NCI-H2196 treated with DMSO at 0.1 percent for 48 hours (cell line): ENCODE measurements around the gene EIF2A.

Experiments used
- DNase-seq: peaks from one replicate; lab custom pipeline; 2025; ENCODE audit not compliant: unreplicated experiment; lab: John Stamatoyannopoulos, UW

EIF2A gene

GRCh38 chr3:150543128-150543527, 3.5 kb upstream of the EIF2A start:
- DNase-seq, result no peak

- DNase-seq, result no peak
Measured at GRCh38 chr3:150543531-150543930, 3.1 kb upstream of the EIF2A start.

DNA sequence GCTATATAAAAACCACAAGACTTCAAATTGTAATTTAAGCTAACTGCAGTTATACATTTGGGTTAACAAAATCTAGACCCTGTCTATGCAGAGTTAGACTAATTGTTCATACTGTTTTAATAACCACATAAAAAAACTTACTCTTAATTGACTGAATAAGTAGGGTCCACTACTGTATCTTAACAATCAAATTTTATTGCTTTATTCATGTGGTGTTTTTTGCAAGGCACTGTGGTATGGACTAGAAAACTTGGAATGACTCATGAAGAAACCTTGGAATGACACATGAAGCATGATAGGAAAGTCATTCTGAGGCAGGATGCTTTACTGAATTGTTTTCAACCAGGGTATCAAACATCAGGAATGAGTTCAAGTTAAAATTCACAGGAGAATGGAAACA, 2.5 kb upstream of the EIF2A start:
- DNase-seq, result no peak

DNA sequence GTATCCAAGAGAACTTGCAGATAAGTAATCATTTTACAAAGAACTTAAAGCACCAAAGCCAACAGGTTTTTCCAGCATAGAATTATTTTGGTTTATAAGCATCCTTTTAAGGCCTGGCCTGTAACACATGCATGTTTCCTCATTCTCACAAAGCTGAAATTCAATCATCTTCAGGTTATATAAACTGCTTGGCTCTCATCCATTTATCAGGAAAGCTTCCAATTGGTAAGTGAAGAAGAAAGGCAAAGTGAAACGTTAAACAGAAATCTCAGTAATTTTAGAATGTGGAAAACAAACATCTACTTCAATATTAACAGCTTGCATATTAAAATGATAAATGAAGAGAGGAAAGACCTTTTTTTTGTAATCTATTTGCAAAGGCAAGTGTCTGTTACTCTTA, 1.9 kb upstream of the EIF2A start:
- no peak for DNase-seq

DNA sequence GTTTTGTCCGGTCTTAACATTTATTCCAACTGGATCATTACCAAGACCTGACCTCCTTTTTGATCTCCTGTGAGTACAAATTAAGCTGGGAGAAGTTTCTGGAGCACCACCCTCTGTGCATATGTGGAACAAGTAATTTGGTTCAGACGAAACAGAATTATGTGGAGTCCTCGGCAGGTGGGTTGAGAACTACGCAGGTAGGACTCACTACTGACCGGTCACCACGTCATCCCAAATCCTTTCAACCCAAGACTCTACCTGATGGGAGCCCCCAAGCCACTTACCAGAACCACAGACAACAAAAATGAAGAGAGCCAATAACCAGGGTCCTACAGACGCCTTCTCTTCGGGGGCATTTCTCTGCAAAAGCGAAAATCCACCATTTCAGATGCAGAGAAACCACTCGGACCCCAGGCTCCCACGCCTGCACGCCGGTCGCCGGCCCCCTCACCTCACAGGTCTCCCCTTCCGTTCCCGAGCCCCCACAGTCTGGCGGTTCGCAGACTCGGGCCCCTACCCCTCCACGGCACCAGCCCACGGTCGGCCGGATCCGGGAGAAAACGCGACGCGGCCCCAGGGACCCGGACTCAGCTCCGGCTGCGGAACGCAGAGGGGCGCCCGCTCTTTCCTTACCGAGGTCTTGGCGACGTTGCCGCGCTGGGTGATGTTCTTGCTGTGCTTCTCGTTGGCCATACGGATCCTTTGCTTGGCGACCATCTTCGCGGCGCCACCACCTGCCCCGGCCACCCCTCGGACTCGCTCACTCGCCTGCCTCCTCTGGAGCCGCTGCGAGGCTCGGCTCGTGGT, 965 bp upstream of the EIF2A start:
- DNase-seq, result no peak

- no peak for DNase-seq
Measured at GRCh38 chr3:150547045-150547741, 606 bp downstream of the EIF2A start.

DNA sequence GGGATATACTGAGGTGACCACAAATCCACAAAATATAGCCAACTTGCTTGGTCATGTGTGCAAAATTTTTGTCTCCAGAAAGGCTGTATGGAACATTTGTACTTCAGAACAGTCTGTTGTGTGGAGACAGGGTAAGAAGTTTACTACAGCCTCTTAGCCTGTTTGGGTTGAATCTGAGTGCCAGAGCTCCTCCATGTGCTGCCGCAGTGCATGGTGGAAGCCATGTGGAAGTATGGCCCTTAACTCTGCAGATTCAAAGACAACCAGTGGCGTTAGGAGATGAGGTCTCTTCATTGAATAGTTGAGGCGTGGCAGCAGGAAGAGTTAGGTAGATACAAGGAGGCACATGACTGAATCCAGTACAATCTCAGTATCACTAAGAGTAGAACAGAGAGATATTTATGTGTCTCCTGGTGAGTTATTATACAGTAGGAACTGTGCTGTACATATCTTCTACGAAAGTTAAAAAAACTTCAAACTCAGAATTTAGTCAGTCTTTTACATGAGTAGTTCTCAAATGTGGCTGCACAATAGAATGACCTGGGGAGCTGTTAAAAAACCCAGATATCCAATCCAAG, 9.4 kb downstream of the EIF2A start:
- no peak for DNase-seq

DNA sequence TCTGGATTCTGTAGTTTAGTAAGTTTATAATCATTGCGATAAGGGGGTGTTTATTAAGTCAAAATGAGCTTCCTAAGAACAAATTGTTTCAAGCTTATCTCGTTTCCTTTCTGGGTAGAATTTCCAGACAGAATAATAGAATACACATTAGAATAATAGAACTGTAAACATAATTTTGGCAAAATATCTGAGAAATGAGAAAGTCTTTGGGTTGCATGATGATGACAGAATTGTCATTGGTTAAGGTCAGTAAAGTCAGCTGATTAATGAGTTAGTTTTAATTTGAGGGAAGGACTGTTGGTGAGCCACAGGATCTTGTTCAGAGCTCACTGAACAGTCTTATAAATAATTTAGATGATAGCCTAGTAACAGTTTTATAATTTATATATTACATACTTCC, 10.2 kb downstream of the EIF2A start:
- DNase-seq, result no peak

GRCh38 chr3:150557725-150558124, 11.1 kb downstream of the EIF2A start:
- no peak for DNase-seq

DNA sequence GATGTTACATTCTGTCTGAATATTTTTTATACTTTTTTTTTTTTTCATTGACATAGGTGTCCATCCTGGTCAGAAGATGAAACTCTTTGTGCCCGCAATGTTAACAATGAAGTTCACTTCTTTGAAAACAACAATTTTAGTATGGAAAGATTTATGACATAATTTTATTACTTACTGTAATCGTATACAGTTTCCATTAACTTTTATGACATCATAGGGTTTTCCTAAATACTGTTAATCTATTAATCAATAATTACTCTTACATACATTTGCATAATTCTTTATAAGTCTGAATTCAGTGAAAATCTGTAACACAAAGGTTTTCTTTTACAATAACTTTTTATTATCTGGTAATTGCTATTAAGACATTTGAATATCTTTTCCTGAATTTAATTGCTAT, 17.7 kb downstream of the EIF2A start:
- no peak for DNase-seq

GRCh38 chr3:150567328-150567727, 20.7 kb downstream of the EIF2A start:
- DNase-seq, result no peak

- no peak for DNase-seq
Measured at GRCh38 chr3:150577855-150578254, 31.3 kb downstream of the EIF2A start.

DNA sequence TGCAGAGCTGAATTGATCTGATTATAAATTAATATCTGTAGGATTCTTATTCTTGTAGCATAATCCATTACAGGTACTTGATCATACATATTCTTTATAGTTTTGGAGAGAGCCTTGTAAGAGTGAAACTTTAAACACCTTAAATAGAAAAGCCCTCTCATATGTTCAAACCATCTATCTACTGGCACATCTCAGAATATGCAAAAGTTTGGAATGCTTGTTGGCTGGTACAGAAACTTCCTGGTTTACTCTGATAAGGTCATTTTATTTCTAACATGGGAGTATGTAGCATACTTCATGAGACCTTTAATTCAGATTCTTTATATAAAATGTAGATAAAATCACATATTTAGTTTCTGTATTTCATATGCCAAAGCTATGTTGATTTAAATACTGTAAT, 34.6 kb downstream of the EIF2A start:
- DNase-seq, result no peak

- no peak for DNase-seq
Measured at GRCh38 chr3:150582620-150583019, 36.0 kb downstream of the EIF2A start.

DNA sequence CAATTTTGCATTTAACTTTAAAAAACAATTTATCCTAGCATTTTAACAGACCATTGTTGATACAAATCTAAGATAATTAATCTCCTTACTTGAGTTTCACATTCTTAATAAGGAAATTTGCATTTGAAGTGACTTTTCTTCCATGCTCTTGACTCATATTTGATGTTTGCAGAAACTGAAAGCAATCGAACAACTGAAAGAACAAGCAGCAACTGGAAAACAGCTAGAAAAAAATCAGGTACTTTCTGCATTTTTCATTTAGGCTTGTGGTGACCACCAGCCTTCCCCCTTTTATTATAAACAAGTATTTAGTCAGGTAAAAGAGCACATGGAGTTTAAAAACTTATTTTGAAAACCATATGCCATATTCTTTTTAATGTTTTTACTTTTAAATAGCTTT, 36.4 kb downstream of the EIF2A start:
- DNase-seq, result no peak

DNA sequence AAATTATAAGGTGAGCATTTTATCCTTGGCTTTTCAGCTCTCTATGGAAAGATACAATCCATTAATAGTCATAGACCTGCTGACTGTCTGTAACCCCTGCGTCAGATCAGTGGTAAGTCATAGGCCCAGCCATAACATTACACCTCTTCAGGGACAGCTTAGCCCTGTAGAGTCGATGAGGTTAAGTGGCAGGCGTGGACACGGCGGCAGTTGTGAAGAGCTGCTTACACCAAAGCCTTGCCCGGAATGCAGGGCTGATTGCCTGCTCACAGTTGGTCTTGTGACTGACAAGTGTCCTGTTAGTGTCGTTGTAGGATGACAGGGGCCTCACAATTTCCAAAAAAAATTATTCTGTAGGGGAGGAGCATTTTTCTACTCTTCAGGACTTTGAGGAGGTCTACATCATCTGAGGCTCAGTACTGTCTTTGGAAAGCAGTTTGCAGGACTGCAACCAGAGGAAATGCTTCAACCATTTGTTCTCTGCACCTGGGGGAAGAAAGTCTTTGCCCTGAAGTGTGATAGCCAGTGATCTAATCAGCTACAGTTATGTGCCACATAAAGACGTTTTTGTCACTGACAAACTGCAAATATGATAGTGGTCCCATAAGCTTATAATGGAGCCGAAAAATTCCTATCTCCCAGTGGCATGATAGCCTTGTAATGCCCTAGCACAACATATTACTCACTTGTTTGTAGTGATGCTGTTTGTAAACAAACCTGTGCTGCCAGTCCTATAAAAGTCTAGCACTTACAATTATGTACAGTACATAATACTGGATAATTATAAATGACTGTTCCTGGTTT, 41.6 kb downstream of the EIF2A start:
- no peak for DNase-seq

- DNase-seq, result no peak
Measured at GRCh38 chr3:150589759-150590158, 43.2 kb downstream of the EIF2A start.

DNA sequence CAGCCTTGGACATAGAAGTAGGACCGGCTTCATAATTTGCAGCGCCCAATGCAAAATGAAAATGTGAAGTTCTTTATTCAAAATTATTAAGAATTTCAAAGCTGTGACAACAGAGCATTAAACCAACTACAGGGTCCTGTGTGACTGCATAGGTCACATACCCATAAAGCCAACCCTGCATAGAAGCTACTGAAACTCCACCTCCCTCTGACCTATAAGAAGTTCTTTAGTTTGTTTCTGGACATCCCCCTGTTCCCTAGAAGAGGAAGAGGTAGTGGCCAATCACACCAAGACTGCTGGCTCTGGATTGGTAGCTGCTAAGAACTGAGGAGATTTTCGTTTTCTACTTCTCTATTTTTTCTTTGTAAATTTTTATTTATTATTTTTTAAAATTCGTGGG, 47.6 kb downstream of the EIF2A start:
- DNase-seq, result no peak

DNA sequence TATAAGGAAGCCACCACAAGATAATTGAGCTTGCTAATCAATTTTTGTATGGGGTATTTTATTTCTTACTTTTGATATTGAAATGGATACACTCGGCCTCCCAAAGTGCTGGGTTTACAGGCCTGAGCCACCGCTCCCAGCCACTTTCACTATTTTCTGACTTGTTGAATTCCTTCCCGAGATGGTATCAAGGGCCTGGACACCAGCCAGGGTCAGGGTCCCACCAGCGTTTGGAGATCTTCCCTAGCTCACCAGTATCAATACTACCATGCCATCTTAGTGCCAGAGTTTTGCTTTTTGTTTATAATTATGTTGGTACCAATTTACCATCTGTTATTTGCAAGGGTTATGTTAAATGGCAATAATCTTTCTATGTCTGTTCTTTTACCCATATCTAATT, 51.1 kb downstream of the EIF2A start:
- DNase-seq, result no peak

DNA sequence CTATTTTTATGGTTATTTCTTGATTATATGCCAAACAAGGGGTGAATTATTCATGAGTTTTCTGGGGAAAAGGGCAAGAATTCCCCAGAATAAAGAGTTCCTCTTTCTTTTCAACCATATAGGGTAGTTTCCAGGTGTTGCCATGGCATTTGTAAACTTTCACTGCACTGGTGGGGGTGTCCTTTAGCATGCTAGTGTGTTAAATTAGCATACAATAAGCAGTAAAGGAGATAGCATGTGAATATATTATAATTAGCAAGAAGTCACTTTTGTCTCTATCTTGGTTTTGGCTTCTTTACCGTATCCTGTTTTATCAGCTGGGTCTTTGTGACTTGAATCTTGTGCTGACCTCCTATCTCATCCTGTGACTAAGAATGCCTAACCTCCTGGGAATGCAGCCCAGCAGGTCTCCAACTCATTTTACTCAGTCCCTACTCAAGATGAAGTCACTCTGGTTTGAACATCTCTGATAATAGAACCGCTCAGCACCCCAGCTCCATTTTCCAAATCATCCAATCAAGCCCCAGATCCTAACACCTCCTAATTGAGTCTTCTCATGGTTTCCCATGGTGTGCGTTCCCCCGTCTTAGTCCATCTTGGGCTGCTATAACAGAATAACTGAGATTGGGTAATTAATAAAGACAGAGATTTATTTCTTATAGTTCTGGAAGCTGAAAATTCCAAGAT, 53.2 kb downstream of the EIF2A start:
- no peak for DNase-seq
